ENCODE results near the gene CLECL1. TPM values are rescaled to one million over a fixed set of nuclear protein-coding genes. Genes with fewer than 3 reads are reported as not detected.
A peak's percentile ranks its signal among the peaks of the same experiment; 100 is the strongest.
"Not testable (repeated sequence)": the region's sequence is repeated elsewhere in the genome, so short reads cannot be mapped to it uniquely, and the experiment has no call there.

Gene CLECL1
- total and polyA plus RNA-seq, 5 experiments from 2014 or later: 0.35 to 0.96 (median 0.52) TPM; not detected in 2

GRCh38 chr12:9685915-9686314 lies 47.0 kb downstream of the CLECL1 start:
- Mint-ChIP-seq H3K27ac (peak overlapping the region; percentile 61 to 94 (median 88)), H3K4me1 (peaks cover 23 to 78% (median 60%) of the 10 kb centered on the region in 4 donors), H3K4me3 (peak overlapping the region; percentile 54 to 80 (median 73)), H3K27me3 (no peaks in the 10 kb centered on the region), H3K9me3 (peaks cover 10 to 49% (median 25%) of the 10 kb centered on the region in 9 donors), H3K36me3 (peaks cover 56 to 92% (median 87%) of the 10 kb centered on the region in 3 donors)
- POLR2A ChIA-PET: interaction anchor here (0.9 to 5.8 kb wide), 7 partner anchors 8 to 38 kb away, joined by 4 to 31 read pairs (median 13); partner anchors contain the start of gene CLEC2D
- no peak for DNase-seq
- ATAC-seq: peak; percentile 21 to 24

- Mint-ChIP-seq H3K36me3 (peaks cover 57 to 92% (median 87%) of the 10 kb centered on the region in 3 donors), H3K4me1 (peaks cover 23 to 79% (median 63%) of the 10 kb centered on the region in 4 donors), H3K9me3 (peaks cover 11 to 50% (median 30%) of the 10 kb centered on the region in 9 donors), H3K4me3 (peak overlapping the region; percentile 54 to 80 (median 72)), H3K27ac (peak overlapping the region; percentile 80 to 94 (median 88))
- ATAC-seq: peak; percentile 25 to 34
- POLR2A ChIA-PET: interaction anchor here (0.9 to 5.8 kb wide), 7 partner anchors 9 to 38 kb away, joined by 4 to 31 read pairs (median 13); partner anchors contain the start of gene CLEC2D
- not testable (repeated sequence) for DNase-seq, H3K27me3 Mint-ChIP-seq
Observed at GRCh38 chr12:9685366-9685765, 47.5 kb downstream of the CLECL1 start.

GRCh38 chr12:9682949-9683348 lies 49.9 kb downstream of the CLECL1 start:
- DNase-seq, H3K27me3 Mint-ChIP-seq, ATAC-seq: not testable (repeated sequence)
- H3K36me3 Mint-ChIP-seq: peaks cover 50 to 83% (median 77%) of the 10 kb centered on the region in 3 donors
- peak overlapping the region; percentile 70 to 93 (median 86) for H3K27ac Mint-ChIP-seq
- peaks cover 5 to 40% (median 25%) of the 10 kb centered on the region in 9 donors for H3K9me3 Mint-ChIP-seq
- peaks cover 32 to 83% (median 75%) of the 10 kb centered on the region in 4 donors for H3K4me1 Mint-ChIP-seq
- H3K4me3 Mint-ChIP-seq: peak overlapping the region in 9 of 10 donors; percentile 1 to 78 (median 64)
- POLR2A ChIA-PET: interaction anchor here (0.7 to 5.8 kb wide), 9 partner anchors 9 to 118 kb away, joined by 3 to 31 read pairs (median 15); partner anchors contain the start of gene CLEC2D

- Mint-ChIP-seq H3K27ac (peak overlapping the region in 9 of 10 donors; percentile 33 to 93 (median 82)), H3K4me1 (peaks cover 32 to 85% (median 77%) of the 10 kb centered on the region in 4 donors), H3K9me3 (peaks cover 5 to 40% (median 25%) of the 10 kb centered on the region in 9 donors), H3K4me3 (peak overlapping the region in 9 of 10 donors; percentile 19 to 78 (median 57)), H3K36me3 (peaks cover 50 to 85% (median 77%) of the 10 kb centered on the region in 3 donors)
- not testable (repeated sequence) for H3K27me3 Mint-ChIP-seq, ATAC-seq, DNase-seq
- POLR2A ChIA-PET: interaction anchor here (0.7 to 5.8 kb wide), 12 partner anchors 9 to 44 kb away, joined by 3 to 31 read pairs (median 6); partner anchors contain the start of gene CLEC2D
Observed at GRCh38 chr12:9682508-9682907, 50.4 kb downstream of the CLECL1 start.

- POLR2A ChIA-PET: interaction anchor here (0.8 to 8.0 kb wide), 15 partner anchors 10 to 75 kb away, joined by 3 to 166 read pairs (median 4); no protein-coding TSS in a partner anchor
- Mint-ChIP-seq H3K4me1 (peaks cover 32 to 80% (median 62%) of the 10 kb centered on the region in 4 donors), H3K36me3 (peaks cover 42 to 66% (median 65%) of the 10 kb centered on the region in 3 donors), H3K27me3 (no peaks in the 10 kb centered on the region), H3K27ac (peak overlapping the region; percentile 94 to 99 (median 96)), H3K9me3 (peaks cover 0 to 10% (median 3%) of the 10 kb centered on the region in 9 donors), H3K4me3 (peak overlapping the region; percentile 86 to 99 (median 95))
- ATAC-seq (peak; percentile 12 to 34), DNase-seq (peak in 6 of 10 donors; percentile 41 to 73 (median 60))
Observed at GRCh38 chr12:9674226-9674590, 58.7 kb downstream of the CLECL1 start.

- peaks cover 32 to 81% (median 63%) of the 10 kb centered on the region in 4 donors for H3K4me1 Mint-ChIP-seq
- ATAC-seq (peak; percentile 31 to 33), DNase-seq (peak in 8 of 10 donors; percentile 27 to 64 (median 50))
- peaks cover 0 to 10% (median 3%) of the 10 kb centered on the region in 9 donors for H3K9me3 Mint-ChIP-seq
- peaks cover 42 to 65% (median 65%) of the 10 kb centered on the region in 3 donors for H3K36me3 Mint-ChIP-seq
- POLR2A ChIA-PET: interaction anchor here (0.8 to 8.0 kb wide), 18 partner anchors 9 to 75 kb away, joined by 3 to 166 read pairs (median 4); no protein-coding TSS in a partner anchor
- H3K27me3 Mint-ChIP-seq: no peaks in the 10 kb centered on the region
- peak overlapping the region; percentile 86 to 99 (median 95) for H3K4me3 Mint-ChIP-seq
- H3K27ac Mint-ChIP-seq: peak overlapping the region; percentile 94 to 99 (median 96)
Observed at GRCh38 chr12:9673404-9674225, 59.3 kb downstream of the CLECL1 start.

Other genes starting within 250 kb of the CLECL1 start
- gene KLRB1, start 125.2 kb downstream of the CLECL1 start, total RNA-seq: 1 to 10 TPM; 1.6 TPM
- 10 to 100 TPM in 1 of 3 donors, under 1 TPM in 2; 0.58 to 41.2 (median 0.95) TPM for gene KLRB1, start 125.2 kb downstream of the CLECL1 start, polyA plus RNA-seq
- 100 to 1,000 TPM; 433 to 438 TPM for gene CLEC2D, start 63.4 kb downstream of the CLECL1 start, total RNA-seq
- gene CLEC2D, start 63.4 kb downstream of the CLECL1 start, polyA plus RNA-seq: 100 to 1,000 TPM; 315 to 389 (median 329) TPM
- 10 to 100 TPM; 30.7 to 34.0 TPM for gene CD69, start 27.8 kb upstream of the CLECL1 start, total RNA-seq
- gene CD69, start 27.8 kb upstream of the CLECL1 start, polyA plus RNA-seq: 100 to 1,000 TPM in 1 of 3 donors, 10 to 100 TPM in 2; 73.5 to 248 (median 87.9) TPM
- gene KLRF1, start 94.4 kb upstream of the CLECL1 start, total RNA-seq: 1 to 10 TPM in 1 of 2 experiments, under 1 TPM in 1; 0.93 to 1.3 TPM
- gene KLRF1, start 94.4 kb upstream of the CLECL1 start, polyA plus RNA-seq: 10 to 100 TPM in 1 of 3 donors, under 1 TPM in 2; 0.83 to 83.4 (median 0.92) TPM
- gene CLEC2B, start 136.3 kb upstream of the CLECL1 start, total RNA-seq: 10 to 100 TPM; 85.1 to 95.6 TPM
- gene CLEC2B, start 136.3 kb upstream of the CLECL1 start, polyA plus RNA-seq: 10 to 100 TPM; 36.8 to 78.4 (median 41.9) TPM
- not detected for gene KLRF2, start 148.4 kb upstream of the CLECL1 start, total RNA-seq
- not detected for gene KLRF2, start 148.4 kb upstream of the CLECL1 start, polyA plus RNA-seq
- gene CLEC2A, start 199.3 kb upstream of the CLECL1 start, total RNA-seq: not detected
- gene CLEC2A, start 199.3 kb upstream of the CLECL1 start, polyA plus RNA-seq: not detected
- gene CLEC12A, start 238.3 kb upstream of the CLECL1 start, total RNA-seq: not detected
- gene CLEC12A, start 238.3 kb upstream of the CLECL1 start, polyA plus RNA-seq: under 1 TPM in 2 of 3 donors, not detected in 1; 0.15 to 0.31 TPM

Measured in naive thymus-derived CD8-positive, alpha-beta T cell (primary cell).